Gastroesophageal sphincter (tissue), 4 donors: Measurements from ENCODE around the gene LRRC73. TPM values are rescaled to one million over a fixed set of nuclear protein-coding genes. Genes with fewer than 3 reads are reported as not detected.
"Not testable (repeated sequence)": the region's sequence is repeated elsewhere in the genome, so short reads cannot be mapped to it uniquely, and the experiment has no call there.

Experiments
- ATAC-seq: fragments of 150-250 bp; one replicate; pipeline ENCODE4 v1.9.1; 2016; ENCODE audit warnings: mild to moderate bottlenecking, moderate library complexity
- H3K27ac ChIP-seq, 4 donors: fragments of 200-600 bp; sonication (generic) in 3 of 4; 1 replicate in 3 of 4; 2 replicates in 1 of 4; pipeline ENCODE4 v1.5.1; 2016 to 2019
- H3K27me3 ChIP-seq: fragments of 200-600 bp; sonication (generic); one replicate; pipeline ENCODE4 v1.5.1; 2019
- H3K36me3 ChIP-seq, 2 donors: fragments of 200-600 bp; sonication (generic); one replicate each; pipeline ENCODE4 v1.5.1; 2019; ENCODE audit warnings: control low read depth in 1 of 2
- H3K4me1 ChIP-seq, 3 donors: fragments of 200-600 bp; sonication (generic); 1 replicate in 2 of 3; 2 replicates in 1 of 3; pipeline ENCODE4 v1.5.1; 2016 to 2019; ENCODE audit warnings: control low read depth in 2 of 3
- H3K4me3 ChIP-seq, 2 donors: fragments of 200-600 bp; sonication (generic); one replicate each; pipeline ENCODE4 v1.5.1; 2019; ENCODE audit warnings: mild to moderate bottlenecking in 1 of 2, moderate library complexity in 1 of 2
- H3K9me3 ChIP-seq, 3 donors: fragments of 200-600 bp; sonication (generic); one replicate each; pipeline ENCODE4 v1.5.1; 2017 to 2019; ENCODE audit warnings: control low read depth in 2 of 3
- CTCF ChIP-seq, 4 experiments: fragments of 200-600 bp in 2 of 4; fragments of 450-650 bp in 2 of 4; sonication (generic) in 1 of 4; IDR thresholded peaks; one replicate each; pipeline ENCODE4 v1.5.1; 2017 to 2019; ENCODE audit warnings: antibody characterized with exemption in 4 of 4, mild to moderate bottlenecking in 2 of 4, moderate library complexity in 2 of 4
- EP300 ChIP-seq: sonication (generic); formaldehyde crosslinking; IDR thresholded peaks from one replicate; pipeline ENCODE4 v1.6.1; 2017; ENCODE audit warnings: antibody characterized with exemption, mild to moderate bottlenecking
- POLR2A ChIP-seq, 2 donors: fragments of 450-650 bp; IDR thresholded peaks; one replicate each; pipeline ENCODE4 v1.6.1; 2017; ENCODE audit warnings: antibody characterized with exemption in 2 of 2, mild to moderate bottlenecking in 2 of 2, moderate library complexity in 1 of 2
- POLR2AphosphoS5 ChIP-seq: sonication (generic); formaldehyde crosslinking; IDR thresholded peaks from one replicate; pipeline ENCODE4 v1.6.1; 2017; ENCODE audit warnings: antibody characterized with exemption
- WGBS, 2 donors: methylation state at CpG; one replicate each; pipeline ENCODE4 v1.1.5; 2018; ENCODE audit warnings: low coverage in 1 of 2; 5-methylcytosine and 5-hydroxymethylcytosine counted together
- total RNA-seq, 4 donors: library from RNA; depleted of rRNA; stranded (reverse); fragments of >200 nt; gene quantifications; one replicate each; pipeline ENCODE4 v1.1.0, GENCODE V29; 2016

The LRRC73 gene
- total RNA-seq, 4 donors from 2014 or later: 0.16 to 0.31 TPM; not detected in 2

DNA sequence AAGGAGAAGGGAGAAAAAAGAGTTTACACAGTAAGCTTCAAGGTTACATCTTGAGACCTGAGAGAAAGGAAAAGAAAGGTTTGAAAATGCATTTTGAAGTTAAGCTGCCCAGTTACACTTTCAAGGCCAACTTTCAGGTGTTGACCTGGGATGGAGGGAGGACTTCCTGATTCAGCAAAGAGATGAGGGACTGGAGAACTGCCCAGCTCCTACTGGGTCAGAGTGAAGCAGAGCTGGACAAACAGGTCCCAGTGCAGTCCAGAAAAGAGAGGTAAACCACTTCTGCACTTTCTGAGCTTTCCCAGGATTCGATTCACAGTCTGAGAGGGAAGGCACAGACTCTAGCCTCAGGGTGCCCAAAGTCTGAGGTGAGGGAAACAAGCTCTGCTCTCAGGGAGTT lies 38.7 kb downstream of the LRRC73 start:
- Histone ChIP-seq H3K4me1 (no peaks in the 10 kb centered on the region), H3K27me3 (peaks cover 35% of the 10 kb centered on the region), H3K9me3 (no peaks in the 10 kb centered on the region), H3K36me3 (no peaks in the 10 kb centered on the region), H3K27ac (no peak overlapping the region), H3K4me3 (no peak overlapping the region)
- 100% methylated on average over 1 of the region's 1 CpG; no CpG with 5 or more reads in 1 of the 2 donors for WGBS, 2 donors
- ATAC-seq: no peak
- no peak for TF ChIP-seq EP300
- no peak for TF ChIP-seq CTCF (IDR thresholded peaks at IDR 0.05)
- no peak for TF ChIP-seq POLR2A (IDR thresholded peaks at IDR 0.05)
- no peak for TF ChIP-seq POLR2AphosphoS5

DNA sequence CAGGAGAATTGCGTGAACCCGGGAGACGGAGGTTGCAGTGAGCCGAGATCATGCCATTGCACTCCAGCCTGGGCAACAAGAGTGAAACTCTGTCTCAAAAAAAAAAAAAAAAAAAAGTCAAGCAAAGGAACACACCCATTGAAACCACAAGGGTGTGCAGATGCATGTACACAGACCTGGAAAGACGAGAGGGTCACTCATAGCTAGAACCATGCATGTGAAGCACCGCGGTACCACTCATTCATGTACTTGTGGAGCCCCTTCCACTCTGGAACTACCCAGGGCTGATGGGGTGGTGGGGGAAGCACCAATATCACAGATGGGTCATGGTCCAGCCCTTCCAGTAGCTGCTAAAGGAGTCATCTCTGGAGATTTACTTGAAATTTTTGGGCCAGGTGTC lies 40.2 kb downstream of the LRRC73 start:
- H3K4me1 ChIP-seq: no peaks in the 10 kb centered on the region
- peaks cover 49% of the 10 kb centered on the region for H3K27me3 ChIP-seq
- ATAC-seq: no peak
- no peak overlapping the region for H3K4me3 ChIP-seq
- no peak for TF ChIP-seq POLR2AphosphoS5
- TF ChIP-seq CTCF (IDR thresholded peaks at IDR 0.05): no peak
- no peak for TF ChIP-seq POLR2A (IDR thresholded peaks at IDR 0.05)
- TF ChIP-seq EP300: no peak
- H3K27ac ChIP-seq: no peak overlapping the region
- no peaks in the 10 kb centered on the region for H3K9me3 ChIP-seq
- 100% methylated on average over 2 of the region's 7 CpGs; no CpG with 5 or more reads in 1 of the 2 donors for WGBS, 2 donors
- H3K36me3 ChIP-seq: no peaks in the 10 kb centered on the region

DNA sequence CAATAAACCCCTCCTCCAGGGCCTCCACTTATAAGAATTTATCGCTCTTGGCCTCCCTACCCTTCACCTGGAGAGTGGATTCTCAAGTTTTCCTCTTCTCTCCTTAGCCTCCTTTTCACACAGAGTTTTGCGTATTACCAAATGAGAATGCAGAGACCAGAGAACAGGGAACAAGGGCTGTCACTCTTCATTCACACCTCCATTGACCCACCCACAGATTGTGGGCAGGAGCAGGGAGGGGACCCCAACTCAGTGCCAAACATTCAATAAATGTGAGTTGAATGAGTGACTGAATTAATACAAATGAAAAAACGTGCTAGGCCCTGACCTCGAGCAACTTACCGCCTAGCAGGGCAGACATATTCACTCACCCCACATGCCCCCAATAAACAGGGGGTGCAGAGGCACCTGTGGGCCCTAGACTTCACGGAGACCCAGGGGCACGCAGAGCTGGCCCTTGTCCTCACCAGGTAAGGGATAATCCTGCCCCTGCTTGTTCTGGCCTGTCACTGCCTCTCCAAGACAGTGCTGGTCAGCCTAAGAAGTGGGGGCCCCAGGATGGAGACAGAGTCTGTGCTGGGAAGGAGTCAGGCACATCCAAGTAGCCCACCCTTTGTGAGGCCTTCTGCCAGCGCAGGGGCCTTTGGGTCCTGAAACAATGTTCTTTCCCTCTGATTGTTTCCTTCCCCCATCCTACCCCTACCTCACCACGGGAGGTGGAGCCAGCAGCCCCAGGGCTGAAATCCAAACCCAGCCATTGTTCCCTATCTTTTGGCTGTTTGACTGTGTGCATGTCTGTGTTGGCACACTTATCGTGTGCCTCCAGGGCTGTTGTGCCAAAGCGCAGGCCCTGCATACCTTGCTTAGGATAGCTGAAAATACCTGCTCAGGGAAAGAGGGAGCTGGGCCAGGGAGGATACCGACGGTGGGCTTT lies 41.1 kb downstream of the LRRC73 start:
- no peak for TF ChIP-seq POLR2AphosphoS5
- TF ChIP-seq EP300: no peak
- no peak for TF ChIP-seq POLR2A (IDR thresholded peaks at IDR 0.05)
- no peak for TF ChIP-seq CTCF (IDR thresholded peaks at IDR 0.05)
- WGBS, 2 donors: 67 to 68% methylated on average over 5 to 10 of the region's 13 CpGs
- Histone ChIP-seq H3K27me3 (peaks cover 58% of the 10 kb centered on the region), H3K4me3 (no peak overlapping the region), H3K4me1 (no peaks in the 10 kb centered on the region), H3K27ac (no peak overlapping the region), H3K36me3 (no peaks in the 10 kb centered on the region), H3K9me3 (no peaks in the 10 kb centered on the region)
- no peak for ATAC-seq

GRCh38 chr6:43468240-43468639 lies 41.9 kb downstream of the LRRC73 start:
- TF ChIP-seq POLR2AphosphoS5 (no peak), CTCF (IDR thresholded peaks at IDR 0.05) (no peak), POLR2A (IDR thresholded peaks at IDR 0.05) (no peak), EP300 (no peak)
- Histone ChIP-seq H3K4me3 (no peak overlapping the region), H3K9me3 (no peaks in the 10 kb centered on the region), H3K27ac (no peak overlapping the region), H3K27me3 (peaks cover 65% of the 10 kb centered on the region), H3K4me1 (no peaks in the 10 kb centered on the region), H3K36me3 (no peaks in the 10 kb centered on the region)
- 43 to 70% methylated on average over 1 to 2 of the region's 4 CpGs for WGBS, 2 donors
- no peak for ATAC-seq

- no peak for TF ChIP-seq POLR2AphosphoS5
- no peak for TF ChIP-seq CTCF (IDR thresholded peaks at IDR 0.05)
- no peak for TF ChIP-seq POLR2A (IDR thresholded peaks at IDR 0.05)
- TF ChIP-seq EP300: no peak
- Histone ChIP-seq H3K27me3 (peaks cover 70% of the 10 kb centered on the region), H3K36me3 (no peaks in the 10 kb centered on the region), H3K27ac (no peak overlapping the region), H3K4me1 (no peaks in the 10 kb centered on the region), H3K4me3 (no peak overlapping the region), H3K9me3 (no peaks in the 10 kb centered on the region)
- ATAC-seq: no peak
- 60 to 71% methylated on average over 1 to 3 of the region's 4 CpGs for WGBS, 2 donors
Measured at GRCh38 chr6:43467752-43468151, 42.4 kb downstream of the LRRC73 start.

DNA sequence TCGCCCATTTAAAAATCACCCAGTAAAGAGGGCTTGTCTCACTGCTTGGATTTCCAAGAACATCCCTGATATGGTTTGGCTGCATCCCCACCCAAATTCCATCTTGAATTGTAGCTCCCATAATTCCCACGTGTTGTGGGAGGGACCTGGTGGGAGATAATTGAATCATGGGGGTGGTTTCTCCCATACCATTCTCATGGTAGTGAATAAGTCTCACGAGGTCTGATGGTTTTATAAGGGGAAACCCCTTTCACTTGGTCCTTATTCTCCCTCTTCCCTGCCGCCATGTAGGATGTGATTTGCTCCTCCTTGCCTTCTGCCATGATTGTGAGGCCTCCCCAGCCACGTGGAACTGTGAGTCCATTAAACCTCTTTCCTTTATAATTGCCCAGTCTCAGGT lies 42.9 kb downstream of the LRRC73 start:
- H3K27ac ChIP-seq, H3K9me3 ChIP-seq, H3K36me3 ChIP-seq, H3K4me1 ChIP-seq, ATAC-seq, H3K4me3 ChIP-seq: not testable (repeated sequence)
- peaks cover 74% of the 10 kb centered on the region for H3K27me3 ChIP-seq
- WGBS, 2 donors: 63 to 78% methylated on average over 3 to 4 of the region's 5 CpGs
